ENCODE data around the gene CDH24.

The CDH24 gene

DNA sequence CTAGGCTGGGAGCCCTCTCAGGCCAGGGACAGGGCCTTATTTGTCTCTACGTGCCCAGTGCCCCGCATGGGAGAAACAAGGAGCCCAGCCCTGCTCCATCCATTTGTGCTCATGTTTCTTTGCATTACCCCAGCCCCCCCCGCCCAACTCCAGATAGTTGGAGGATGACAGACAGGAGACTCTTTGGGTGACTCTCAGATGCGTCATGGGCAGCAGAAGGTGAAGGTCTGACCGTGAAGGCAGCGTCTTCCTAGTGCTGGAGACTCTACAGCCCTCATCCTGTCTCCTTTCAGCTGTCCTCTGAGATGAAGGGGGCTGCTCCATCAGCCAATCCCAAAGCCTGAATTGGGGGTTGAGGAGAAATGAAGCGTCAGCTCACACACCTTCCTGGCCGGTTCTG, 15.6 kb downstream of the CDH24 start:
- TF ChIP-seq, protein P1, sequence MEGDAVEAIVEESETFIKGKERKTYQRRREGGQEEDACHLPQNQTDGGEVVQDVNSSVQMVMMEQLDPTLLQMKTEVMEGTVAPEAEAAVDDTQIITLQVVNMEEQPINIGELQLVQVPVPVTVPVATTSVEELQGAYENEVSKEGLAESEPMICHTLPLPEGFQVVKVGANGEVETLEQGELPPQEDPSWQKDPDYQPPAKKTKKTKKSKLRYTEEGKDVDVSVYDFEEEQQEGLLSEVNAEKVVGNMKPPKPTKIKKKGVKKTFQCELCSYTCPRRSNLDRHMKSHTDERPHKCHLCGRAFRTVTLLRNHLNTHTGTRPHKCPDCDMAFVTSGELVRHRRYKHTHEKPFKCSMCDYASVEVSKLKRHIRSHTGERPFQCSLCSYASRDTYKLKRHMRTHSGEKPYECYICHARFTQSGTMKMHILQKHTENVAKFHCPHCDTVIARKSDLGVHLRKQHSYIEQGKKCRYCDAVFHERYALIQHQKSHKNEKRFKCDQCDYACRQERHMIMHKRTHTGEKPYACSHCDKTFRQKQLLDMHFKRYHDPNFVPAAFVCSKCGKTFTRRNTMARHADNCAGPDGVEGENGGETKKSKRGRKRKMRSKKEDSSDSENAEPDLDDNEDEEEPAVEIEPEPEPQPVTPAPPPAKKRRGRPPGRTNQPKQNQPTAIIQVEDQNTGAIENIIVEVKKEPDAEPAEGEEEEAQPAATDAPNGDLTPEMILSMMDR (IDR thresholded peaks at IDR 0.05; ENCODE audit: low read depth, low read length), result no peak
- no peak for DNase-seq (ENCODE audit: extremely low read depth, low read depth)

DNA sequence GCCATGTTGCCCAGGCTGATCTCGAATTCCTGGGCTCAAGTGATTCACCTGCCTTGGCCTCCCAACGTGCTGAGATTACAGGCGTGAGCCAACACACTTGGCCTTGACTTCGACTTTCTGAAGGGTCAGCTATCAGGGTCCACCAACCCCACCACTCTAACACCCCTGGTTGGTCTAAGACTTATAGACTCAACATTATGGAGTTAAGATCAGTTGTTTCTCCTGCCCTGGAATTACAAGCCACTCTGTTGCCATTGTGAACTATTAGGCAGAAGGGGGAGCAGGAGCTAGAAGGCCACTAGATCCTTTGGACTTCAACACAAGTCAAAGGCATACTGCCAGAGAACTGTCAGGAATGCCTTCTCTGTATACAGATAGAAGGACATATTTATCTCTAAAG, 17.2 kb downstream of the CDH24 start:
- DNase-seq (ENCODE audit: extremely low read depth, low read depth), result no peak
- TF ChIP-seq, protein P1 (IDR thresholded peaks at IDR 0.05; ENCODE audit: low read depth, low read length), result no peak

DNA sequence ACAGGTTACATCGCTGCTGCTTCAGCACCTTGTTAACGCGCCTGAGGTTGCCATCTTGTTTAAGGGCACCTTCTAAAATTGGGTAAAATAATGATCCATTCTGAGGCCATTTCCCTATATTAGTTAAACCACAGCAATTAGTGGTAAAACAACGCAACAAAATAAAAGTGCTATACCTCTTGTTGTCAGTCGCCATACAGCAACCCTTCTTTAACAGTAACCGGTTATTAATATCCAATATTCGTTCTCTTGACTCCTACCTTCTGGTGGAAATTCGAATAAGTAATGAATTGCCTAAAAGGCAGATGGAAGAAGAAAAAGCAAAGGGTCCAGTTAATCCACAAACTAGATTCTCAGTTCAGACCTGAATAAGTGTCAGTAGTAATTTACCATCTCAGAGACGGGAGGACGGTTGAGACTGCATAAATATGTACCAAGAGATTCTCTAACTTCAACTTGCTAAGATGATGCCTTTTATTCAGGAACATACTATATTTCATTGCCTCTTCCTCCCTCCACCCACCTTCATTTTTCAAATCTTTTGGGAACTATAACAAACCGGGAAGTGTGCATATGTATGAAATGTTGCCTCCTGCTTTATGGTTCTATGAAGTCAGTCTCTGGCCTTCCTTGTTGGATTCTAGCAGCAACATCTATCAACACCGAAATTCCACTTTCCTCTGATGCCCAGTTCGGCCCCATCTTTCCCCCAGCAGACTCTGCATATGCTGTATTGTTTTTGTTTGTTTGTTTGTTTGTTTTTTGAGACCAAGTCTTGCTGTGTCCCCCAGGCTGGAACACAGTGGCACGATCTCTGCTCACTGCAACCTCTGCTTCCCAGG, 21.8 kb downstream of the CDH24 start:
- TF ChIP-seq, protein P1 (IDR thresholded peaks at IDR 0.05; ENCODE audit: low read depth, low read length), result no peak
- DNase-seq (ENCODE audit: extremely low read depth, low read depth), result no peak

DNA sequence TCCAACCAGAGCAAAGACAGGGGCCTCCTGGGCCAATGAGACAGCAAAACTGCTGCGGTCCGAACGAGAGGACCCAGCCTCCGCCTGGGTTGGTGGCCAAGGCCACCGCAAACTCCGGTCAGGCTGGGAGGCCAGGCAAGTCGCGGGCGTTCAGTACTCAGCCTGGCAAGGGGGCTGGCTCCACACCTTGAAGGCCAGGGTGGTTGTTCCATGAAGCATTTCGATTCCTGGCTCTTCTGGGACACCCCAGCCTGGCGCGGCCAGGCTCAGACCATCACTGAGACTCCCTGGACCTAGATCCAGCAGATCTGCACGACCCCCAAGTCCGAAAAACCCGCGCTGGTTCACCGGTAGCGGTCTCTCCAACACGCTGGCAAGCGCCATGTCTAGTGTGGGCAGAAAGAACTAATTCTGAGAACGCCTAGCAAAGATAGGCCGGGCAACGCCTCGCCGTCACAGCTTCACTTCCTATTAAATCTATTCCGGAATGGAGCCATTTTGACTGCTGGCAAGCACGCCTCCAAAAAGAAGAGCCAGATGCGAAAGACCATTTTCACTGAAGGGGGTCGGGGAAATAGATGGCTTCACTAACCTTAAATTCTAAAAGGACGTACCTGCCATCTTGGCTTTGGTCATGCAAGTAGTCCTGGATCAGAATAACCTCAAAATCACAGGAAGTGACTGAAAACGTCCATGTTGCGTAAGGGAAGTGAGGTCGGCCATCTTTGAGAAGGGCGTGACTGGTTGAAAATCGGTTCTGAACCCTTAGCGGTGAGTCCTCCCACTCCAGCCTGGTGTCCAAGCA, 22.6 kb downstream of the CDH24 start, which contains the start of gene PSMB5:
PSMB5 (minus strand) TSS at position 403 of the 805 bp plus-strand sequence; CDS start at position 384, 19 bp downstream.
- TF ChIP-seq, protein P1 (IDR thresholded peaks at IDR 0.05; ENCODE audit: low read depth, low read length), result no peak
- peak; percentile 82 for DNase-seq (ENCODE audit: extremely low read depth, low read depth)

DNA sequence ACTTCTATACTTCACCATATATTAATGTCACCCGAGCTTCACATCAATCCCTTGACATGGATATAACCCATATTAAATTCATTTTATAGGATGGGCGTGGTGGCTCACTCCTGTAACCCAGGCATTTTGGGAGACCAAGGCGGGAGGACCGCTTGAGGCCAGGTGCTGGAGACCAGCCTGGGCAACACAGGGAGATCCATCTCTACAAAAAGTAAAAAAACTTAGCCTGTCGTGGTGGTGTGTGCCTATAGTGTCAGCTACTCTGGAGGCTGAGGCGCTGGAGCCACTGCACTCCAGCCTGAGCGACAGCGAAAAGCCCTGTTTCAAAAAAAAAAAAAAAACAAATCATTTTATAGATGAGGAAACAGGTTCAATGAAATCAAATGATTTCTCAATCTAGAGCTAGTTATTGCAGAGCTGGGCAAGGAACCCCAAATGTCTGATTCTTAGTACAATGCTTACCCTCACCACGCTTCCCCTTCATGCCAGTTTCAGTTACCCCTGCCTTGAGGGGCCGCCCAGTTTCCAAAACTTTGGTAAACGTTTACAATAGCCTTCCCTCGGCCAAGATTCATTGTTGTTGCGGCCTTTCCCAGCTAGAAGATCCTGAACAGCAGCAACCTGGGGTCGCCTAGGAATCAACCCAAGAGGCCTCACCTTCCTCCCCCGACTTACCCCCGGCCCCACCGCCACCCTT, 23.4 kb downstream of the CDH24 start:
- DNase-seq (ENCODE audit: extremely low read depth, low read depth), result no peak
- TF ChIP-seq, protein P1 (IDR thresholded peaks at IDR 0.05; ENCODE audit: low read depth, low read length), result no peak

DNA sequence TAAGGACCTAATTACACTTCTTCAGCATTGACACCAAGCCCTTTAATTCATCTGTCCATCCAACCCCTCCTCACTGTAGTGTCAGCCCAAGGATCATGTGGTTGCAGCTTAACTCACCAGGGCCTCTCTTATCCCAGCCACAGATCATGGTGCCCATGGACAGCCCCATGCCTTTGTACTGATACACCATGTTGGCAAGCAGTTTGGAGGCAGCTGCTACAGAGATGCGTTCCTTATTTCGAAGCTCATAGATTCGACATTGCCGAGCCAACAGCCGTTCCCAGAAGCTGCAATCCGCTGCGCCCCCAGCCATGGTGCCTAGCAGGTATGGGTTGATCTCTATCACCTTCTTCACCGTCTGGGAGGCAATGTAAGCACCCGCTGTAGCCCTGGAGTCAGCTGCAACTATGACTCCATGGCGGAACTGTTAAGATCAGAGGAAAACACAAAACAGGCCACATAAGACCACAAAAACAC, 24.0 kb downstream of the CDH24 start:
- TF ChIP-seq, protein P1 (IDR thresholded peaks at IDR 0.05; ENCODE audit: low read depth, low read length), result no peak
- DNase-seq (ENCODE audit: extremely low read depth, low read depth), result no peak

Measured in AG09319 (cell line).